Measurements from ENCODE around the gene HERC2. TPM values are rescaled to one million over a fixed set of nuclear protein-coding genes. Genes with fewer than 3 reads are reported as not detected.
A peak's percentile ranks its signal among the peaks of the same experiment; 100 is the strongest.

The HERC2 gene
- total RNA-seq, 2 donors from 2014 or later: 105 to 112 TPM

DNA sequence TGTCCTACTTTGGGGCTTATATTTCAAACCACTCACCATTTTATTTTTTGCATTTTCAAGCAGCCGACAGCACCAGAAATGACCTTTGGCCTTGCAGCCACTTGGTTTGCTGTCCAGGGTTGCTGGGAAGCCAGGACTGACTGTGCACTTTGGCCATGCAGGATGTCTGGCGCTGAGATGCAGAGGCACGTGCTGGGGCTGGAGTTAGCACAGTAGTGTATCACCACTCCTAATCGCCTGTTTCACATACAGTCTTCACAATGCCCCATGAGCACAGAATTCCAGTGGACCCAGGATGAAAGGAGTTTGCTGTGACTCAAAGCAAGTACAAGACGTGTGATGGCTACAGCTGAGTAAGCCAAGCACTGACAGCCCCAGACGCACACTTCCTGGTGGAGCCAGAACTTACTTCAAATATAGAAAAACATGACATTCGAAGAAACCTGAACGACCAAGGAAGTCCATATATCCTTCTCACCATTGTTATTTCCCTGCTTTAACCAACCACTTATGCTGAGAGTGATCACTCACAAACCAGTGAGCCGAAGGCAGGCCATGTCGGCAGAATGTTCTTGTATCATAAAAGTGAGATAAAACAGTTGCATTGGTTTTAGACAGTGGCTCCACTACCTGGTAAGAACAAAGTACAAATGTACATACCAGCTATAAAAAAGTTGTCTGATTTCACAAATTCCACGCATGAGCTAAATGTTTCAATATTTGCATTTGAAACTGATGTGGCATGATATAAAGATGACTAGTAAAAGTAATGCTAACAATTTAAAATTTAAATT is 238.9 kb downstream of the HERC2 start:
- Histone ChIP-seq H3K4me3 (ENCODE audit: low read length) (no peak overlapping the region), H3K9ac (ENCODE audit: extremely low read depth, low read length, poor library complexity, severe bottlenecking) (no peak overlapping the region), H3K27ac (ENCODE audit: low read depth, low read length) (no peak overlapping the region), H3K36me3 (ENCODE audit: control insufficient read depth, insufficient read depth, low read length) (no peaks in the 10 kb centered on the region), H3K9me3 (ENCODE audit: control insufficient read depth, low read length) (no peaks in the 10 kb centered on the region), H3K27me3 (ENCODE audit: control insufficient read depth, insufficient read depth, low read length, poor library complexity, severe bottlenecking) (no peaks in the 10 kb centered on the region), H3K4me1 (ENCODE audit: control insufficient read depth, insufficient read depth, low read length) (no peaks in the 10 kb centered on the region)
- H3K36me3 Mint-ChIP-seq (ENCODE audit: low read depth): no peaks in the 10 kb centered on the region
- no peak for TF ChIP-seq CTCF (conservative IDR thresholded peaks at IDR 0.05)
- H3K27ac Mint-ChIP-seq: no peak overlapping the region
- no peak for DNase-seq
- no peaks in the 10 kb centered on the region for H3K4me1 Mint-ChIP-seq
- WGBS, 2 experiments (ENCODE audit: insufficient coverage in 1 of 2, insufficient read length in 1 of 2): 85 to 95% methylated on average over 5 to 11 of the region's 11 CpGs
- peaks cover 6% of the 10 kb centered on the region for H3K27me3 Mint-ChIP-seq (ENCODE audit: insufficient read depth)
- H3K9me3 Mint-ChIP-seq: peaks cover 3% of the 10 kb centered on the region
- H3K4me3 Mint-ChIP-seq: no peak overlapping the region

- Mint-ChIP-seq H3K36me3 (ENCODE audit: low read depth) (no peaks in the 10 kb centered on the region), H3K27ac (no peak overlapping the region), H3K4me3 (no peak overlapping the region), H3K27me3 (ENCODE audit: insufficient read depth) (peaks cover 6% of the 10 kb centered on the region), H3K4me1 (no peaks in the 10 kb centered on the region), H3K9me3 (no peaks in the 10 kb centered on the region)
- Histone ChIP-seq H3K9ac (ENCODE audit: extremely low read depth, low read length, poor library complexity, severe bottlenecking) (no peak overlapping the region), H3K27ac (ENCODE audit: low read depth, low read length) (no peak overlapping the region), H3K9me3 (ENCODE audit: control insufficient read depth, low read length) (no peaks in the 10 kb centered on the region), H3K4me3 (ENCODE audit: low read length) (no peak overlapping the region), H3K4me1 (ENCODE audit: control insufficient read depth, insufficient read depth, low read length) (no peaks in the 10 kb centered on the region), H3K27me3 (ENCODE audit: control insufficient read depth, insufficient read depth, low read length, poor library complexity, severe bottlenecking) (no peaks in the 10 kb centered on the region), H3K36me3 (ENCODE audit: control insufficient read depth, insufficient read depth, low read length) (no peaks in the 10 kb centered on the region)
- WGBS, 2 experiments (ENCODE audit: insufficient coverage in 1 of 2, insufficient read length in 1 of 2): 96 to 100% methylated on average over 14 to 20 of the region's 20 CpGs
- no peak for TF ChIP-seq CTCF (conservative IDR thresholded peaks at IDR 0.05)
- DNase-seq: no peak
These were observed 240.4 kb downstream of the HERC2 start for GRCh38 chr15:28081594-28081993.

DNA sequence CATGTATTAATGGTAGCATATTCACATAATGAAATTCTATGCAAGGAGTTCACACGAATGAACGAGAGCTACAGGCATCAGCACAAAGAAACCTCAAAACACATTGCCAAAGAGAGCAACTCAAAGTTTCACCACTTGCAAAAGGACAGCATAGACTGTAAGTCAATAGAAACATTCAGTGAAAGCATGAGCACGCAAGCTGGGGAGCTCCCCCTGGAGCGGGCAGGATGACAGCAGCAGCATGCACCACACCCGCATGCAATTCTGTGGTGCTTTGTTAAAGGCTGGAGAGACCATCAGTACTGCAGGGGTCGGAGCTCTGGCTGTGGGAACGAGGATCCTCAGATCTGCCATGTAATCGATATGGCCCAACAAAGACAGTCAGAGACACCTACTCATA is 241.6 kb downstream of the HERC2 start:
- H3K36me3 ChIP-seq (ENCODE audit: control insufficient read depth, insufficient read depth, low read length): no peaks in the 10 kb centered on the region
- no peak overlapping the region for H3K4me3 Mint-ChIP-seq
- H3K27ac ChIP-seq (ENCODE audit: low read depth, low read length): no peak overlapping the region
- no peak overlapping the region for H3K4me3 ChIP-seq (ENCODE audit: low read length)
- peaks cover 6% of the 10 kb centered on the region for H3K27me3 Mint-ChIP-seq (ENCODE audit: insufficient read depth)
- no peak for DNase-seq
- peak; percentile 26 for TF ChIP-seq CTCF (conservative IDR thresholded peaks at IDR 0.05)
- no peaks in the 10 kb centered on the region for H3K36me3 Mint-ChIP-seq (ENCODE audit: low read depth)
- no peak overlapping the region for H3K27ac Mint-ChIP-seq
- H3K4me1 ChIP-seq (ENCODE audit: control insufficient read depth, insufficient read depth, low read length): no peaks in the 10 kb centered on the region
- H3K27me3 ChIP-seq (ENCODE audit: control insufficient read depth, insufficient read depth, low read length, poor library complexity, severe bottlenecking): no peaks in the 10 kb centered on the region
- H3K9me3 Mint-ChIP-seq: no peaks in the 10 kb centered on the region
- 63 to 73% methylated on average over 3 to 8 of the region's 8 CpGs for WGBS, 2 experiments (ENCODE audit: insufficient coverage in 1 of 2, insufficient read length in 1 of 2)
- H3K4me1 Mint-ChIP-seq: no peaks in the 10 kb centered on the region
- no peak overlapping the region for H3K9ac ChIP-seq (ENCODE audit: extremely low read depth, low read length, poor library complexity, severe bottlenecking)
- H3K9me3 ChIP-seq (ENCODE audit: control insufficient read depth, low read length): no peaks in the 10 kb centered on the region
